ENCODE results near the gene SLC15A1.

GRCh38 chr13:98676239-98676638, 76.2 kb downstream of the SLC15A1 start:
- TF ChIP-seq, protein P1, sequence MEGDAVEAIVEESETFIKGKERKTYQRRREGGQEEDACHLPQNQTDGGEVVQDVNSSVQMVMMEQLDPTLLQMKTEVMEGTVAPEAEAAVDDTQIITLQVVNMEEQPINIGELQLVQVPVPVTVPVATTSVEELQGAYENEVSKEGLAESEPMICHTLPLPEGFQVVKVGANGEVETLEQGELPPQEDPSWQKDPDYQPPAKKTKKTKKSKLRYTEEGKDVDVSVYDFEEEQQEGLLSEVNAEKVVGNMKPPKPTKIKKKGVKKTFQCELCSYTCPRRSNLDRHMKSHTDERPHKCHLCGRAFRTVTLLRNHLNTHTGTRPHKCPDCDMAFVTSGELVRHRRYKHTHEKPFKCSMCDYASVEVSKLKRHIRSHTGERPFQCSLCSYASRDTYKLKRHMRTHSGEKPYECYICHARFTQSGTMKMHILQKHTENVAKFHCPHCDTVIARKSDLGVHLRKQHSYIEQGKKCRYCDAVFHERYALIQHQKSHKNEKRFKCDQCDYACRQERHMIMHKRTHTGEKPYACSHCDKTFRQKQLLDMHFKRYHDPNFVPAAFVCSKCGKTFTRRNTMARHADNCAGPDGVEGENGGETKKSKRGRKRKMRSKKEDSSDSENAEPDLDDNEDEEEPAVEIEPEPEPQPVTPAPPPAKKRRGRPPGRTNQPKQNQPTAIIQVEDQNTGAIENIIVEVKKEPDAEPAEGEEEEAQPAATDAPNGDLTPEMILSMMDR (IDR thresholded peaks at IDR 0.05): no peak
- TF ChIP-seq POLR2A (IDR thresholded peaks at IDR 0.05): no peak

Data from esophagus squamous epithelium (tissue), 4 donors.